ENCODE data around the gene TRIO.

DNA sequence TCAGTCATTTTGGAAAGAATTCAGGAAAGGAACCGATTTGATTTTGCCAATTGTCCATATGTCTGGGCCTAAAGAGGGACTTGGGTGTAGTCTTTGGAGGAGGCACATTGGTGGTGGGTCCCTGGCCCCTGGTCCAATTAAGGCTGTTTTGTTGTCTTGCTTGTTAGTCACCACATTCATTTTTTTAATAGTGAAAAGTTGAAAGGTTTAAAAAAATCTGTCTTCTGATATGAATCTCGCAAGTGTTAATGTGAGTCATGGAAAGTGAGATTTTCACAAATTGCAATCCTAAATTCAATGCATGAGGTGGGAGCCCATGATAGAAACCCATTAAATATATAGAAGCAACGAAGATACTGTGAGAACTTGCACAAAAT is 272.5 kb downstream of the TRIO start:
- TF ChIP-seq EZH2phosphoT487 (IDR thresholded peaks at IDR 0.05; ENCODE audit: low read depth, severe bottlenecking, unreplicated experiment) (no peak), CTCF (IDR thresholded peaks at IDR 0.05; ENCODE audit: poor library complexity) (no peak)
